ENCODE data around the gene LRBA.
"Not testable (repeated sequence)": the region's sequence is repeated elsewhere in the genome, so short reads cannot be mapped to it uniquely, and the experiment has no call there.

Gene LRBA

GRCh38 chr4:150940123-150940522 is 75.0 kb downstream of the LRBA start:
- DNase-seq: no peak

- no peak for DNase-seq
Observed at GRCh38 chr4:150939530-150939929, 75.6 kb downstream of the LRBA start.

- DNase-seq: no peak
Observed at GRCh38 chr4:150938873-150939499, 76.1 kb downstream of the LRBA start.

GRCh38 chr4:150938417-150938816 is 76.7 kb downstream of the LRBA start:
- DNase-seq: no peak

GRCh38 chr4:150934022-150934421 is 81.1 kb downstream of the LRBA start:
- no peak for DNase-seq

GRCh38 chr4:150931796-150932195 is 83.3 kb downstream of the LRBA start:
- no peak for DNase-seq

- no peak for DNase-seq
Observed at GRCh38 chr4:150931005-150931404, 84.1 kb downstream of the LRBA start.

GRCh38 chr4:150923945-150924344 is 91.1 kb downstream of the LRBA start:
- no peak for DNase-seq

- not testable (repeated sequence) for DNase-seq
Observed at GRCh38 chr4:150921486-150921885, 93.6 kb downstream of the LRBA start.

GRCh38 chr4:150918562-150918961 is 96.5 kb downstream of the LRBA start:
- not testable (repeated sequence) for DNase-seq

- DNase-seq: no peak
Observed at GRCh38 chr4:150911326-150911725, 103.8 kb downstream of the LRBA start.

- DNase-seq: no peak
Observed at GRCh38 chr4:150909116-150909515, 106.0 kb downstream of the LRBA start.

GRCh38 chr4:150906987-150907633 is 108.0 kb downstream of the LRBA start:
- DNase-seq: peak; percentile 39

- no peak for DNase-seq
Observed at GRCh38 chr4:150904671-150905070, 110.4 kb downstream of the LRBA start.

GRCh38 chr4:150903603-150904002 is 111.5 kb downstream of the LRBA start:
- no peak for DNase-seq

GRCh38 chr4:150896497-150896896 is 118.6 kb downstream of the LRBA start:
- no peak for DNase-seq

GRCh38 chr4:150890246-150890645 is 124.8 kb downstream of the LRBA start:
- DNase-seq: no peak

GRCh38 chr4:150889306-150889705 is 125.8 kb downstream of the LRBA start:
- no peak for DNase-seq

- DNase-seq: no peak
Observed at GRCh38 chr4:150888625-150889024, 126.5 kb downstream of the LRBA start.

GRCh38 chr4:150888217-150888616 is 126.9 kb downstream of the LRBA start:
- DNase-seq: no peak

GRCh38 chr4:150886597-150886996 is 128.5 kb downstream of the LRBA start:
- DNase-seq: no peak

- no peak for DNase-seq
Observed at GRCh38 chr4:150884625-150885024, 130.5 kb downstream of the LRBA start.

- DNase-seq: no peak
Observed at GRCh38 chr4:150875367-150875766, 139.7 kb downstream of the LRBA start.

GRCh38 chr4:150874338-150875226 is 140.5 kb downstream of the LRBA start:
- DNase-seq: no peak

Measured in midbrain (tissue), 1 donor.